CD4-positive, alpha-beta T cell treated with Interleukin-17A for 4 hours (primary cell): ENCODE measurements around the gene RPIA.
"Not testable (repeated sequence)": the region's sequence is repeated elsewhere in the genome, so short reads cannot be mapped to it uniquely, and the experiment has no call there.

Source experiments
- DNase-seq: peaks from one replicate; pipeline ENCODE4 v3.0.0-alpha.2; 2020; ENCODE audit warnings: mixed read lengths

The RPIA gene

DNA sequence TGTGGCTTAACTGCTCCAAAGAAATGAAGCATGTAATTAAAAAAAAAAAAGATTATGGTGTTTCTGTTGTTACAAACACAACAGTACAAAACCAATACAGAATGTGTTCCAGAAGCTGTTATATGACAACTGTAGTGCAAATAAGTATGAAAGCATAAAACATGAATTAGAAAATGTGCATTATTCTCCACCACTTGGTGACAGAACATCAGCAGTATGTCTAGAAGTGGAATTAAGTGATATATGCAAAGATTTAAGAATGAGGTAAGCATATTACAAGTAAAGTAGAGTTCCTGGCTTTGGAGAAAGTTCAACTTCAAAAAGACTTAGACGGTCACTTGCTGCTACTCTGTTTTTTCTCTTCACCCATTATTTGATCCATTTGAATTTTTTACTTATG, 105.0 kb downstream of the RPIA start:
- DNase-seq = not testable (repeated sequence)

DNA sequence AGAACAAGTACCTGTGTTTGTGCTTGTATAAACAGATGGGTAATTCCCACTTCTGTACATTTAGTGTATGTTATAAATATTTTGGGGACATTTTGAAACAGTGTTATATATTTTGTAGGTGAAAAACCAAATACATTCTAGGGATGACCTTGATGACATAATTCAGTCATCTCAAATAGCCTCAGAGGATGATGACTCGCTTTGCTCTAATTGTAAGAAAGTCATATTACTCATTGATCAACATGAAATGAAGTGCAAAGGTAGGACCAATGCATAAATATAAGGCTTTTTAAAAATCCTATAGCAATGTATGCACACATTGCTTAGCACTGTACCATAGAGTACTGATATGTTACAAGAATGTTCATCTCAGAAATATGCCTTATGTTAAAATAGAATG, 105.7 kb downstream of the RPIA start:
- not testable (repeated sequence) for DNase-seq
